ENCODE data around the gene WDR41.

DNA sequence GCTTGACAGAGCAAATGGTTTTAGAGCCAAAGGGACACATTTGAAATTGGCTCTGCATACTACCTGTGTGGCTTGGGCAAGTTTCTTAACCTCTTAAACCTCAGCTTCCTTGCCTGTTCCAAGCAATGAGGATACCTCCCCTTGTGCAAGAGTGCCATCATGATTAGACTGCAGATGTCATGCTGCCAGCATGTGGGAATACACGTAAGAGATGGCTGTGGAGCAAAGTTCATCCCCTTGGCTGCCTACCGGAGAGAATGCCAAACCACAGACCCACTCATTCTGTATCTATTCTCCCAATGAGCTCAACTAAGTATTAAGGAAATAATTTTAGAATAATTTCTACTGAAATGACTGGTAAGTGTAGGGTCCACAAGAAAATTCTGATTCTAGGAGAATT is 101.3 kb downstream of the WDR41 start:
- TF ChIP-seq, protein P1, sequence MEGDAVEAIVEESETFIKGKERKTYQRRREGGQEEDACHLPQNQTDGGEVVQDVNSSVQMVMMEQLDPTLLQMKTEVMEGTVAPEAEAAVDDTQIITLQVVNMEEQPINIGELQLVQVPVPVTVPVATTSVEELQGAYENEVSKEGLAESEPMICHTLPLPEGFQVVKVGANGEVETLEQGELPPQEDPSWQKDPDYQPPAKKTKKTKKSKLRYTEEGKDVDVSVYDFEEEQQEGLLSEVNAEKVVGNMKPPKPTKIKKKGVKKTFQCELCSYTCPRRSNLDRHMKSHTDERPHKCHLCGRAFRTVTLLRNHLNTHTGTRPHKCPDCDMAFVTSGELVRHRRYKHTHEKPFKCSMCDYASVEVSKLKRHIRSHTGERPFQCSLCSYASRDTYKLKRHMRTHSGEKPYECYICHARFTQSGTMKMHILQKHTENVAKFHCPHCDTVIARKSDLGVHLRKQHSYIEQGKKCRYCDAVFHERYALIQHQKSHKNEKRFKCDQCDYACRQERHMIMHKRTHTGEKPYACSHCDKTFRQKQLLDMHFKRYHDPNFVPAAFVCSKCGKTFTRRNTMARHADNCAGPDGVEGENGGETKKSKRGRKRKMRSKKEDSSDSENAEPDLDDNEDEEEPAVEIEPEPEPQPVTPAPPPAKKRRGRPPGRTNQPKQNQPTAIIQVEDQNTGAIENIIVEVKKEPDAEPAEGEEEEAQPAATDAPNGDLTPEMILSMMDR (IDR thresholded peaks at IDR 0.05), result no peak
- TF ChIP-seq POLR2A (IDR thresholded peaks at IDR 0.05), result no peak
